Ovary (tissue), 3 donors: ENCODE data around the gene CACNA1F.

Source experiments
- EP300 ChIP-seq: sonication (generic); formaldehyde crosslinking; IDR thresholded peaks from one replicate; pipeline ENCODE4 v1.6.1; 2017; ENCODE audit warnings: antibody characterized with exemption
- POLR2A ChIP-seq: fragments of 450-650 bp; IDR thresholded peaks from one replicate; pipeline ENCODE4 v1.6.1; 2017; ENCODE audit warnings: antibody characterized with exemption, mild to moderate bottlenecking, moderate library complexity
- TF ChIP-seq, protein P1 (sequence below), 3 donors: fragments of 450-650 bp in 2 of 3; fragments of 200-600 bp in 1 of 3; IDR thresholded peaks; one replicate each; pipeline versions ENCODE4 v1.5.1 to v1.8.0; 2016 to 2022; ENCODE audit warnings: antibody characterized with exemption in 3 of 3, mild to moderate bottlenecking in 1 of 3
- donor health status: DM: no; HTN: no; CAD: no.

DNA sequence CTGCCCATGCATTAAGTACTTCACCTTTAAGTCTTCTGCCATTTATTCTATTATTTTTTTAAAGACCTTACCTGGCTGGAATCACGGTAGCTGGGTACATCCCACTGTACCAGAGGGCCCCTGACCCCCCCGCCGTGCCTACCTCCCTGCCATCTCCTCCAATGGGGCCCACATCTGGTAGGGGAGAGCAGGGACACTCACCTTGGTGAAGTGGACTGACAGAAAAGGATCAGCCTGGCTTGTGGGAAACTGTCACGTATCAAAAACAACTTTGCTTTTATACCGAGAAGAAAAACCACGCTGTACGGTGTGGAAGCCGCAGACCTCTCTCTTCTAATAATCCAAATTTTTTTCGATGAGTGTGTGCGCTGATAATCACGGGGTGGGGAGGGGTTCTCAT, 31.3 kb upstream of the CACNA1F start, which contains the start of gene FOXP3:
- TF ChIP-seq, protein P1, sequence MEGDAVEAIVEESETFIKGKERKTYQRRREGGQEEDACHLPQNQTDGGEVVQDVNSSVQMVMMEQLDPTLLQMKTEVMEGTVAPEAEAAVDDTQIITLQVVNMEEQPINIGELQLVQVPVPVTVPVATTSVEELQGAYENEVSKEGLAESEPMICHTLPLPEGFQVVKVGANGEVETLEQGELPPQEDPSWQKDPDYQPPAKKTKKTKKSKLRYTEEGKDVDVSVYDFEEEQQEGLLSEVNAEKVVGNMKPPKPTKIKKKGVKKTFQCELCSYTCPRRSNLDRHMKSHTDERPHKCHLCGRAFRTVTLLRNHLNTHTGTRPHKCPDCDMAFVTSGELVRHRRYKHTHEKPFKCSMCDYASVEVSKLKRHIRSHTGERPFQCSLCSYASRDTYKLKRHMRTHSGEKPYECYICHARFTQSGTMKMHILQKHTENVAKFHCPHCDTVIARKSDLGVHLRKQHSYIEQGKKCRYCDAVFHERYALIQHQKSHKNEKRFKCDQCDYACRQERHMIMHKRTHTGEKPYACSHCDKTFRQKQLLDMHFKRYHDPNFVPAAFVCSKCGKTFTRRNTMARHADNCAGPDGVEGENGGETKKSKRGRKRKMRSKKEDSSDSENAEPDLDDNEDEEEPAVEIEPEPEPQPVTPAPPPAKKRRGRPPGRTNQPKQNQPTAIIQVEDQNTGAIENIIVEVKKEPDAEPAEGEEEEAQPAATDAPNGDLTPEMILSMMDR (IDR thresholded peaks at IDR 0.05) = no peak
- no peak for TF ChIP-seq EP300
- TF ChIP-seq POLR2A = no peak
